Neural cell (in vitro differentiated cells): ENCODE data around the gene CCKAR. TPM values are rescaled to one million over a fixed set of nuclear protein-coding genes. Genes with fewer than 3 reads are reported as not detected.

Source experiments
- H2AFZ ChIP-seq: fragments of 200-600, 300-800 bp; sonication (generic), shearing (Covaris generic); 2 replicates; pipeline ENCODE4 v1.6.0; 2014; ENCODE audit warnings: low read depth, mild to moderate bottlenecking, antibody characterized with exemption, low read length, moderate library complexity
- H3F3A ChIP-seq: fragments of 200-600 bp; shearing (Covaris generic); 2 replicates; pipeline ENCODE4 v1.6.1; 2016; ENCODE audit warnings: mild to moderate bottlenecking, moderate library complexity, mixed read lengths, antibody characterized with exemption, low read length; ENCODE audit not compliant: insufficient read depth, poor library complexity, severe bottlenecking
- H3K27ac ChIP-seq: fragments of 200-600, 300-800 bp; sonication (generic), shearing (Covaris generic); 2 replicates; pipeline ENCODE4 v1.5.1; 2014; ENCODE audit warnings: mild to moderate bottlenecking, low read length, moderate library complexity
- H3K27me3 ChIP-seq: fragments of 300-800, 200-600 bp; sonication (generic), shearing (Covaris generic); 2 replicates; pipeline ENCODE4 v1.6.0; 2014; ENCODE audit warnings: mild to moderate bottlenecking, low read depth, low read length, moderate library complexity; ENCODE audit not compliant: insufficient read depth
- H3K36me3 ChIP-seq: fragments of 300-800, 200-600 bp; sonication (generic), shearing (Covaris generic); 2 replicates; pipeline ENCODE4 v1.5.1; 2014; ENCODE audit warnings: mild to moderate bottlenecking, antibody characterized with exemption, low read length, moderate library complexity; ENCODE audit not compliant: insufficient read depth
- H3K4me2 ChIP-seq: fragments of 300-800, 200-600 bp; sonication (generic), shearing (Covaris generic); 2 replicates; pipeline ENCODE4 v1.6.0; 2014; ENCODE audit warnings: mild to moderate bottlenecking, low read length
- H3K4me3 ChIP-seq: fragments of 300-800, 200-600 bp; sonication (generic), shearing (Covaris generic); 2 replicates; pipeline ENCODE4 v1.5.1; 2014; ENCODE audit warnings: mild to moderate bottlenecking, low read length, moderate library complexity
- H3K79me2 ChIP-seq: fragments of 200-600 bp; shearing (Covaris generic); replicated peaks from 2 replicates; pipeline ENCODE4 v1.6.0; 2014; ENCODE audit warnings: mild to moderate bottlenecking, low read length, moderate library complexity; ENCODE audit not compliant: insufficient read depth
- H3K9ac ChIP-seq: fragments of 300-800, 200-600 bp; sonication (generic), shearing (Covaris generic); 2 replicates; pipeline ENCODE4 v1.6.1; 2016; ENCODE audit warnings: mild to moderate bottlenecking, low read length, mixed read lengths
- H3K9me2 ChIP-seq: fragments of 200-600 bp; shearing (Covaris generic); 2 replicates; pipeline ENCODE4 v1.6.1; 2016; ENCODE audit warnings: mild to moderate bottlenecking, low read length, mixed read lengths; ENCODE audit not compliant: insufficient read depth
- H3K9me3 ChIP-seq: fragments of 200-600, 300-800 bp; sonication (generic), shearing (Covaris generic); 2 replicates; pipeline ENCODE4 v1.6.1; 2016; ENCODE audit warnings: mild to moderate bottlenecking, mixed run types, low read length, moderate library complexity, mixed read lengths
- H4K20me1 ChIP-seq: fragments of 200-600 bp; shearing (Covaris generic); 2 replicates; pipeline ENCODE4 v1.6.1; 2016; ENCODE audit warnings: mild to moderate bottlenecking, mixed run types; ENCODE audit not compliant: insufficient read depth
- EP300 ChIP-seq: fragments of 450-650 bp; conservative IDR thresholded peaks from 2 replicates; pipeline ENCODE4 v1.6.1; 2014; ENCODE audit warnings: antibody characterized with exemption, mild to moderate bottlenecking, moderate library complexity; ENCODE audit not compliant: poor library complexity, severe bottlenecking
- EZH2 ChIP-seq: fragments of 200-600, 300-800 bp; shearing (Covaris generic), sonication (generic); IDR thresholded peaks from 2 replicates; pipeline ENCODE4 v1.6.1; 2014; ENCODE audit warnings: antibody characterized with exemption, low read length, borderline replicate concordance, mild to moderate bottlenecking; ENCODE audit not compliant: insufficient read depth, poor library complexity, severe bottlenecking
- MXI1 ChIP-seq: fragments of 450-650 bp; conservative IDR thresholded peaks from 2 replicates; pipeline ENCODE4 v1.6.1; 2014; ENCODE audit warnings: antibody characterized with exemption, mild to moderate bottlenecking; ENCODE audit not compliant: poor library complexity, severe bottlenecking
- POLR2AphosphoS5 ChIP-seq: IDR thresholded peaks from 2 replicates; pipeline ENCODE4 v1.6.1; 2012
- RAD21 ChIP-seq: fragments of 450-650 bp; conservative IDR thresholded peaks from 2 replicates; pipeline ENCODE4 v1.6.1; 2014; ENCODE audit warnings: antibody characterized with exemption, mild to moderate bottlenecking, moderate library complexity
- REST ChIP-seq: IDR thresholded peaks from 2 replicates; pipeline ENCODE4 v1.6.1; 2012; ENCODE audit warnings: borderline replicate concordance
- SMC3 ChIP-seq: fragments of 450-650 bp; conservative IDR thresholded peaks from 2 replicates; pipeline ENCODE4 v1.6.1; 2014; ENCODE audit warnings: antibody characterized with exemption, mild to moderate bottlenecking, moderate library complexity; ENCODE audit not compliant: poor library complexity
- TAF1 ChIP-seq: IDR thresholded peaks from 2 replicates; pipeline ENCODE4 v1.6.1; 2012; ENCODE audit warnings: low read depth
- polyA plus RNA-seq: library from polyadenylated mRNA; depleted of rRNA; stranded (reverse); fragments of >200 nt; gene quantifications from 2 replicates; pipeline ENCODE4 v1.2.3, GENCODE V29; 2014
- TF ChIP-seq, protein P1 (sequence below): fragments of 450-650 bp; IDR thresholded peaks from 2 replicates; pipeline ENCODE4 v1.5.1; 2014; ENCODE audit warnings: antibody characterized with exemption, mild to moderate bottlenecking, moderate library complexity; ENCODE audit not compliant: poor library complexity, severe bottlenecking

Gene CCKAR
- polyA plus RNA-seq, 1 donor from 2014 or later: not detected

DNA sequence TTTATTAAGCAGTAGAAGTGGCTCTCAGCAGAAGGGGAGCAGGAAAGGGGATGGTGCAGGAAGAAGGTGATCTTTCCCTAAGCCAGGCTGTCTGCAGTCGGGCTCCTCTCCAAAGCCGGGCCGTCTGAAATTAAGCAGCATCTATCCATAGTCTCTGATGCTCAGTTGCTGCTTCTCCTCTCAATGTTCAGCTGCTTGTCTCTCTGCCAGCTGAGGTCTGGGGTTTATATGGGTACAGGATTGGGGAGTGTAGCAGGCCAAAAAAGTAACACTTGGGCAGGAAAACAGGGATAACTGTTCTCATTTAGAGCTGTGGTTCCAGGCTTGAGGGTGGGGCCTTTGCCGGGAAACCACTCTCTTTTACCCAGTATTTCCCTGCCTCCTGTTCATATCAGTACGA is 39.2 kb upstream of the CCKAR start:
- Histone ChIP-seq H3F3A (no peaks in the 10 kb centered on the region), H3K79me2 (no peaks in the 10 kb centered on the region), H2AFZ (no peak overlapping the region), H3K9ac (no peak overlapping the region), H4K20me1 (no peaks in the 10 kb centered on the region), H3K9me3 (no peaks in the 10 kb centered on the region), H3K27ac (no peak overlapping the region), H3K36me3 (no peaks in the 10 kb centered on the region), H3K9me2 (no peaks in the 10 kb centered on the region), H3K4me2 (no peak overlapping the region), H3K27me3 (no peaks in the 10 kb centered on the region), H3K4me3 (no peak overlapping the region)
- no peak for TF ChIP-seq RAD21
- no peak for TF ChIP-seq MXI1

- H3K27me3 ChIP-seq: no peaks in the 10 kb centered on the region
- no peak overlapping the region for H3K27ac ChIP-seq
- H3K36me3 ChIP-seq: no peaks in the 10 kb centered on the region
- H3K9ac ChIP-seq: no peak overlapping the region
- H3K9me2 ChIP-seq: no peaks in the 10 kb centered on the region
- H3K4me2 ChIP-seq: no peak overlapping the region
- H3K79me2 ChIP-seq: no peaks in the 10 kb centered on the region
- H4K20me1 ChIP-seq: no peaks in the 10 kb centered on the region
- no peak for TF ChIP-seq REST
- TF ChIP-seq MXI1: no peak
- no peak for TF ChIP-seq EZH2
- TF ChIP-seq, protein P1, sequence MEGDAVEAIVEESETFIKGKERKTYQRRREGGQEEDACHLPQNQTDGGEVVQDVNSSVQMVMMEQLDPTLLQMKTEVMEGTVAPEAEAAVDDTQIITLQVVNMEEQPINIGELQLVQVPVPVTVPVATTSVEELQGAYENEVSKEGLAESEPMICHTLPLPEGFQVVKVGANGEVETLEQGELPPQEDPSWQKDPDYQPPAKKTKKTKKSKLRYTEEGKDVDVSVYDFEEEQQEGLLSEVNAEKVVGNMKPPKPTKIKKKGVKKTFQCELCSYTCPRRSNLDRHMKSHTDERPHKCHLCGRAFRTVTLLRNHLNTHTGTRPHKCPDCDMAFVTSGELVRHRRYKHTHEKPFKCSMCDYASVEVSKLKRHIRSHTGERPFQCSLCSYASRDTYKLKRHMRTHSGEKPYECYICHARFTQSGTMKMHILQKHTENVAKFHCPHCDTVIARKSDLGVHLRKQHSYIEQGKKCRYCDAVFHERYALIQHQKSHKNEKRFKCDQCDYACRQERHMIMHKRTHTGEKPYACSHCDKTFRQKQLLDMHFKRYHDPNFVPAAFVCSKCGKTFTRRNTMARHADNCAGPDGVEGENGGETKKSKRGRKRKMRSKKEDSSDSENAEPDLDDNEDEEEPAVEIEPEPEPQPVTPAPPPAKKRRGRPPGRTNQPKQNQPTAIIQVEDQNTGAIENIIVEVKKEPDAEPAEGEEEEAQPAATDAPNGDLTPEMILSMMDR: no peak
- no peak for TF ChIP-seq EP300
- no peak for TF ChIP-seq TAF1
- no peak for TF ChIP-seq POLR2AphosphoS5
- no peak for TF ChIP-seq SMC3
- no peak for TF ChIP-seq RAD21
- no peaks in the 10 kb centered on the region for H3F3A ChIP-seq
- no peaks in the 10 kb centered on the region for H3K9me3 ChIP-seq
- H3K4me3 ChIP-seq: no peak overlapping the region
- no peak overlapping the region for H2AFZ ChIP-seq
Measured at GRCh38 chr4:26525771-26526150, 35.5 kb upstream of the CCKAR start.

DNA sequence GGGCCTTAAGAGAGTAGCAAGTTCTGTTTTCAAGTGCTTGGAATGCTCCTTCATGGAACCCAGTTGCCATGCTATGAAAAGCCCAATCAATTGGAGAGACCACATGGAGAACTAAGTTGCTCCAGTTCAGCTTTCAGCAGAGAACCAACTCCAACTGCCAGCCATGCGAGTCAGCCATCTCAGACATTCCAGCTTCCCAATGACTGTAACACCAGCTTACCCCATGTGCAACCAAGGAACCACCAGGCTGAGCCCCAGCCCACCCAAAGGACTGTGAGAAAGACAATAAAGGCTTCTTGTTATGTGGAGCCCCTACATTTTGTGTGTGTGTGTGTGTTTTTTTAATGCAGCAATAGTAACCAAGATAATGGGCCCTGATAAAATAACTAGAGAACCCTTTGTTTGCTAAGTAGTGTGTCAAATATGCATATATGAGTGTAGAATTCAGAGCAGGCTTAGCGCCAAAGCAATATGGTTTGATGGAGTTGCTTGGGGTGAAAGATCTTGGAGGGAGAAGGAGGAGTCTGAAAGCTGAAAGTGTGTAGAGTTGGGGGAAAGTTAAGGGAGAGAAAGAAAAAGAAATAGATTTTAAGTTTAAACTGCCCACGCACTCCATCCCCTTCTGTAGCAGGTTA is 35.0 kb upstream of the CCKAR start:
- no peaks in the 10 kb centered on the region for H3K27me3 ChIP-seq
- H4K20me1 ChIP-seq: no peaks in the 10 kb centered on the region
- H2AFZ ChIP-seq: no peak overlapping the region
- no peak overlapping the region for H3K4me2 ChIP-seq
- no peaks in the 10 kb centered on the region for H3K9me3 ChIP-seq
- no peaks in the 10 kb centered on the region for H3F3A ChIP-seq
- H3K4me3 ChIP-seq: no peak overlapping the region
- no peak overlapping the region for H3K27ac ChIP-seq
- TF ChIP-seq POLR2AphosphoS5 (no peak), TAF1 (no peak), REST (no peak), EP300 (no peak), MXI1 (no peak), RAD21 (no peak), EZH2 (no peak), SMC3 (no peak)
- TF ChIP-seq, protein P1: no peak
- H3K36me3 ChIP-seq: no peaks in the 10 kb centered on the region
- H3K79me2 ChIP-seq: no peaks in the 10 kb centered on the region
- no peaks in the 10 kb centered on the region for H3K9me2 ChIP-seq
- H3K9ac ChIP-seq: no peak overlapping the region
